Ectodermal cell (in vitro differentiated cells): Measurements from ENCODE around the gene NPC1. TPM values are rescaled to one million over a fixed set of nuclear protein-coding genes. Genes with fewer than 3 reads are reported as not detected.

ENCODE experiments used
- H3K27ac ChIP-seq: 2 replicates; pipeline ENCODE4 v1.7.0; 2013; ENCODE audit warnings: mild to moderate bottlenecking, low read depth, low read length; ENCODE audit not compliant: insufficient read depth, poor library complexity, severe bottlenecking
- H3K27me3 ChIP-seq: 2 replicates; pipeline ENCODE4 v1.7.0; 2013; ENCODE audit warnings: mild to moderate bottlenecking, low read length; ENCODE audit not compliant: insufficient read depth, control insufficient read depth, poor library complexity, severe bottlenecking
- H3K36me3 ChIP-seq: one replicate; pipeline ENCODE4 v1.7.0; 2013; ENCODE audit warnings: low read length; ENCODE audit not compliant: control insufficient read depth, insufficient read depth
- H3K4me1 ChIP-seq: one replicate; pipeline ENCODE4 v1.7.0; 2013; ENCODE audit warnings: low read length; ENCODE audit not compliant: control insufficient read depth, insufficient read depth
- H3K4me3 ChIP-seq: 2 replicates; pipeline ENCODE4 v1.7.0; 2013; ENCODE audit warnings: low read depth, low read length, control low read depth; ENCODE audit not compliant: insufficient read depth
- H3K9me3 ChIP-seq: 2 replicates; pipeline ENCODE4 v1.7.0; 2013; ENCODE audit warnings: mild to moderate bottlenecking, low read length, moderate library complexity; ENCODE audit not compliant: control insufficient read depth
- WGBS, 2 experiments: methylation state at CpG; one replicate each; pipeline ENCODE4 v1.1.7; 2013; ENCODE audit warnings: missing lambda C conversion rate in 2 of 2; 5-methylcytosine and 5-hydroxymethylcytosine counted together
- polyA plus RNA-seq, 4 experiments: library from polyadenylated mRNA; stranded (reverse); fragments of 50-300 nt; gene quantifications; one replicate each; pipeline ENCODE4 v1.2.3, GENCODE V29; 2013

NPC1 gene
- 37.3 TPM for polyA plus RNA-seq (2013, experiment 1 of 4)
- polyA plus RNA-seq (2013, experiment 2 of 4) = 33.7 TPM
- polyA plus RNA-seq (2013, experiment 3 of 4) = 26.7 TPM
- 29.1 TPM for polyA plus RNA-seq (2013, experiment 4 of 4)

GRCh38 chr18:23586249-23587196 is at the start of gene NPC1:
Gene NPC1, minus strand, starts transcription at chr18:23586506. Its CDS starts 163 bp downstream, at chr18:23586343.
- no peaks in the 10 kb centered on the region for H3K36me3 ChIP-seq
- peak within 1 kb of the TSS; percentile 97 for H3K27ac ChIP-seq
- WGBS, 2 experiments = 1% methylated on average over 95 of the region's 95 CpGs
- H3K27me3 ChIP-seq = no peaks in the 10 kb centered on the region
- H3K4me3 ChIP-seq = peak within 1 kb of the TSS; percentile 69
- H3K4me1 ChIP-seq = peaks cover 20% of the 10 kb centered on the region
- no peaks in the 10 kb centered on the region for H3K9me3 ChIP-seq

GRCh38 chr18:23636071-23636399 is 49.7 kb upstream of the NPC1 start:
- WGBS, 2 experiments = 90 to 98% methylated on average over 2 to 3 of the region's 3 CpGs

GRCh38 chr18:23635283-23636070 is 49.2 kb upstream of the NPC1 start:
- Histone ChIP-seq H3K27me3 (no peaks in the 10 kb centered on the region), H3K9me3 (no peaks in the 10 kb centered on the region), H3K27ac (no peak overlapping the region), H3K4me1 (no peaks in the 10 kb centered on the region), H3K36me3 (no peaks in the 10 kb centered on the region), H3K4me3 (no peak overlapping the region)
- 60 to 71% methylated on average over 4 to 6 of the region's 6 CpGs for WGBS, 2 experiments

More at GRCh38 chr18:23636071-23636399, 49.7 kb upstream of the NPC1 start:
- Histone ChIP-seq H3K27me3 (no peaks in the 10 kb centered on the region), H3K4me1 (no peaks in the 10 kb centered on the region), H3K27ac (no peak overlapping the region), H3K36me3 (no peaks in the 10 kb centered on the region), H3K9me3 (no peaks in the 10 kb centered on the region), H3K4me3 (no peak overlapping the region)

GRCh38 chr18:23634692-23635091 is 48.4 kb upstream of the NPC1 start:
- no peaks in the 10 kb centered on the region for H3K27me3 ChIP-seq
- no peaks in the 10 kb centered on the region for H3K9me3 ChIP-seq
- WGBS, 2 experiments = 90 to 93% methylated on average over 3 of the region's 3 CpGs
- H3K4me1 ChIP-seq = no peaks in the 10 kb centered on the region
- no peak overlapping the region for H3K4me3 ChIP-seq
- H3K36me3 ChIP-seq = no peaks in the 10 kb centered on the region
- no peak overlapping the region for H3K27ac ChIP-seq

GRCh38 chr18:23632615-23633014 is 46.3 kb upstream of the NPC1 start:
- no peak overlapping the region for H3K4me3 ChIP-seq
- H3K36me3 ChIP-seq = no peaks in the 10 kb centered on the region
- 83 to 100% methylated on average over 1 of the region's 1 CpG for WGBS, 2 experiments

GRCh38 chr18:23631746-23632145 is 45.4 kb upstream of the NPC1 start:
- Histone ChIP-seq H3K27ac (no peak overlapping the region), H3K4me3 (no peak overlapping the region), H3K9me3 (no peaks in the 10 kb centered on the region), H3K4me1 (no peaks in the 10 kb centered on the region), H3K36me3 (no peaks in the 10 kb centered on the region), H3K27me3 (no peaks in the 10 kb centered on the region)
- WGBS, 2 experiments = 51 to 57% methylated on average over 11 of the region's 11 CpGs

More at GRCh38 chr18:23632615-23633014, 46.3 kb upstream of the NPC1 start:
- Histone ChIP-seq H3K4me1 (no peaks in the 10 kb centered on the region), H3K27me3 (no peaks in the 10 kb centered on the region), H3K27ac (no peak overlapping the region), H3K9me3 (no peaks in the 10 kb centered on the region)

GRCh38 chr18:23631312-23631711 is 45.0 kb upstream of the NPC1 start:
- no peaks in the 10 kb centered on the region for H3K9me3 ChIP-seq
- H3K4me1 ChIP-seq = no peaks in the 10 kb centered on the region
- no peaks in the 10 kb centered on the region for H3K27me3 ChIP-seq
- no peaks in the 10 kb centered on the region for H3K36me3 ChIP-seq
- no peak overlapping the region for H3K4me3 ChIP-seq
- no peak overlapping the region for H3K27ac ChIP-seq
- WGBS, 2 experiments = 86 to 90% methylated on average over 4 to 5 of the region's 5 CpGs

GRCh38 chr18:23629444-23629946 is 43.2 kb upstream of the NPC1 start:
- no peaks in the 10 kb centered on the region for H3K36me3 ChIP-seq
- no peaks in the 10 kb centered on the region for H3K9me3 ChIP-seq
- H3K27ac ChIP-seq = no peak overlapping the region
- WGBS, 2 experiments = 92 to 95% methylated on average over 4 of the region's 4 CpGs
- no peaks in the 10 kb centered on the region for H3K27me3 ChIP-seq
- H3K4me3 ChIP-seq = no peak overlapping the region
- H3K4me1 ChIP-seq = no peaks in the 10 kb centered on the region

- H3K4me1 ChIP-seq = no peaks in the 10 kb centered on the region
- H3K36me3 ChIP-seq = no peaks in the 10 kb centered on the region
- H3K27ac ChIP-seq = no peak overlapping the region
- no peaks in the 10 kb centered on the region for H3K27me3 ChIP-seq
- no peak overlapping the region for H3K4me3 ChIP-seq
- H3K9me3 ChIP-seq = no peaks in the 10 kb centered on the region
Measured at GRCh38 chr18:23627970-23628369, 41.7 kb upstream of the NPC1 start.

GRCh38 chr18:23627321-23627720 is 41.0 kb upstream of the NPC1 start:
- H3K9me3 ChIP-seq = no peaks in the 10 kb centered on the region
- no peaks in the 10 kb centered on the region for H3K36me3 ChIP-seq
- WGBS, 2 experiments = 87 to 94% methylated on average over 3 of the region's 3 CpGs
- H3K27me3 ChIP-seq = no peaks in the 10 kb centered on the region
- no peak overlapping the region for H3K27ac ChIP-seq
- no peak overlapping the region for H3K4me3 ChIP-seq
- no peaks in the 10 kb centered on the region for H3K4me1 ChIP-seq
